Measurements from ENCODE around the gene LIME1.

LIME1 gene

DNA sequence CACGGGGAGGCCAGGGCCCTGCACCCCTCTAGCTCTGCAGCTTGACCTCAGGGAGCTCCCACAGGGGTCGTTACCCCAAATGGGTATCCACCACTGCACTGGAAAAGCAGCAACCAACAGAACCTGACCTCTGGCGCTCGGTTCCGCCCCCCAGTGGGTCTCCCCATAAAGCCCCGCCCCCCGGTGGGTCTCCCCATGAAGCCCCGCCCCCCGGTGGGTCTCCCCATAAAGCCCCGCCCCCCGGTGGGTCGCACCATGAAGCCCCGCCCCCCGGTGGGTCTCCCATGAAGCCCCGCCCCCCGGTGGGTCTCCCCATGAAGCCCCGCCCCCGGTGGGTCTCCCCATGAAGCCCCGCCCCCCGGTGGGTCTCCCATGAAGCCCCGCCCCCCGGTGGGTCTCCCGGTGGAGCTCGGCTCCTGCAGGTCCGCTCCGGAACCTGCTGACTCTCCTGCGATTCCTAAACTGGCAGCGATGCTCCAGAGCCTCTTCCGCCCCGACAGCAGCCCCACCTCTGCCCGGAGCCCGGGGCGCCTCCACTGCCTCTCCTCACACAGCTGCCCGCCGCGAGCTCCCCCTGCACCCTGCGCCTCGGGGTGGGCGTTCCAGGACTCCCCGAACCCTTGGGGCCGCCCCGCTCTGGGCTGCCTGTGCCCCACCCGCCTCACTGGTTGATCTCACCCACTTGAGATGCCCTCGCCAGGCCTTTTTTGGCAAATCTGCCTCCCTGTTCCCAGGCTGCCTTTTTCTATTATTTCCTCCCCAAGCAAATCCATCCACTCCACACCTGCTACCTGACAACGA, 15.2 kb downstream of the LIME1 start:
- DNase-seq = peak in 1 of 2 experiments; percentile 32

DNA sequence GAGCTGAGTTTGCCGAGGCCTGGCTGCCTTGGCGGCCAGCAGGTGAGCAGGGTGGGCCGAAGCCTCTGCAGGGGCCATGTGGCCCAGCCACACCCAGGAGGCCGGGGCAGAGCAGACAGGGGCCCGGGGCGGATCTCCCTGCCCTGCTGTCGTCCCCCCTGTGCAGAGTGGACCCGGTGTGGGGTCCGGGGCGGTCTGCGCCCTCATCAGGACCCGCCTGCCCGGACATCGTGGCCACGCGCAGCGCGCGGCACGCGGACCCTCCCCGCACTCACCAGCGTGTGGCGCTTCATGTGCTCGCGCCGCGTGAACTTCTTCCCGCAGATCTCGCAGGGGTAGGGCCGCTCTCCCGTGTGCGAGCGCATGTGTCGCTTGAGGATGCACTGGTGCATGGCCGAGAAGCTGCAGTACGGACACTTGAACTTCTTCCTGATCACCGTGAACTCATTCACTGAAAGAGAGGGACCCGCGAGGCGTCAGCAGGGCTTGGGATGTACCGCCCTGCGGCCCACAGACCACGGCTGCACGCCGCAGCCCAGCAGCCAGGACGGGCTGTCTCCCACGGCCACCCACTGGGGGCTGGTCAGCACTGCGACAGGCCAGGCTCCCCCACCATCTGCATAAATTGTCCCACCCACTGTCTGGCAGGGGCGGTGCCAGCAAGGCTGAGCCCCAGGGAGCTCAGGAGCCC, 16.1 kb downstream of the LIME1 start:
- DNase-seq = no peak

DNA sequence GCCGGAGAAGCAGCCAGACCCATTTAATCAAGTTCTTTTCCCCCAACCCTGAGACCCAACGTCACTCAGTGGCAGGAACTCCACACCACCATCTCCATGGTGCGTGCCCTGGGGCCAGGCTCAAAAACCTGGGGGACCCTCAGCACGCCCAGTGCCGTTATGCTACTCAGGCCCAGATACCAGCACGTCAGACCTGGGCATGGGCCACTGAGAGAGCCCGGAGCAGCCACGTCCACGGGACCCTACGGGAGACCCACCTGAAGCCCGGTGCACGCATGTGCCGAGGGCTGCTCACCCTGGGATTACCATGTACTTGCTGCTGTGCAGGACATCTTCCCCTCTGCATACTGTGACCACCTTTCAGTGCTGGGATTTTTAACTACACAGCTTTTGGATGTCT, 16.9 kb downstream of the LIME1 start:
- no peak for DNase-seq

DNA sequence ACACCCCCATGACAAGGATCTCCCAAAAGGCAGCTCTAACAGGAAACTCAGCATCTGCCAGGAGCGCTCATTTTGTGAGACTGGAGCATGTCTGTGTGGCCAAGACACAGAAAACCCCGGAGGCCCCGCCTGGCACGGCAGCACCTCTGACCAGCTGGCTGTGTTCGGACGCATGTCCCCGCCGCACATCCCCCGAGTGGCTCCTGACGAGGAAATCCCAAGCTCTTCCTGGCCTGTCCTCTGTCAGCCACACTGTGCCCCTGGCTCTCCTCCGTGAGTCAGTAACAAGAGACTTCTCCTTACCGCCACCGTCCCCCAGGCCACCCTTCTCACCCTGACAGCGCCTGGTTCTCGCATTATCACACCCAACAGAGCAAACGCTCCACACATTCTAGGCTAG, 17.5 kb downstream of the LIME1 start:
- DNase-seq = no peak

DNA sequence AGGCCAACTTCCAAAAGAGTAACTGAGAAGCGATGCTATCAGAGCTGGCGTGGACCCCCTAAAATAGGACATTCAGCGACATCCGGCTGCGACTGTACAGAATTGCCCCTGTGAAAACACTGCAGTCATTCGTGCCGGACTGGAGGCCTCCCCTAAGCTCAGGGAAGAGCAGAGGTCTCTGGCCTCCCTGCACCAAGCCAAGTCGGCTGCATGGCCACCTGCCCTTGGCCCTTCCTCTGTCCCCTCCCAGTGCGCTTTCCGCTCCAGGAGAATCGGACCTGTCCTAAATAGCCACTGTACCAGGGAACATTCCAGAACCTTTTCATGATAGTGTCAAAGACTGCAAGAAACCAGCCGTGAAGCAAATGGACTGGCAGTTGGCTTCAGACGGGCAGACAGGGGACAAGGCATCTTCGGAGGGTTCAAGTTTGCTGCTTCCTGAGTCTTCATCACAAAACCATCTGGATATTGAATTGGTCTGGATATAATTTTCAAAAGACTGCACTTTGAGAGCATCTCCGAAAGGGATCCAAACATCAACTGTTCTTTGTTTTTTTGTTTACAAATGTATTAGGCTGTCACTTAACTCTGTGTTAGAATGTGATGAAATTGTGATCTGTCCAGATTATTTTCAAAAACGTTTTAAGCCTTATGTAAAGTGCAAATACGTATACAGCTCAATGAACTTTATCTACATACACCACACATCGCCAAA, 19.6 kb downstream of the LIME1 start:
- no peak for DNase-seq

DNA sequence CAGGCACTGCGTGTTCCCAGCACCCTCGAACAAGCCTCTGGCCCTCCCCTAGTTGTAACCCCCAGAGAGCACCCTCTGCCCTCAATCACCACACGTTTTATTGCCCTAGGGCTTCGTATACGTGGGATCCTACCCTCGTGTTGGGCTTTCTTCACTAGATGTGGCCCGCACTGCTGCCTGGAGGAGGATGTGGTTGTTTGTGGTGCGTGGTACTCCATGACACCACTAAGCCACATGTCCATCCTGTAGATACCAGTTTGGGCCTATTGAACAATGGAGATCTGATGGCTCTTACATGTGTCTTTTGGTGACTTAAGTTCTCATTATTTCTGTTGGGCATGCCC, 20.2 kb downstream of the LIME1 start:
- DNase-seq = no peak

DNA sequence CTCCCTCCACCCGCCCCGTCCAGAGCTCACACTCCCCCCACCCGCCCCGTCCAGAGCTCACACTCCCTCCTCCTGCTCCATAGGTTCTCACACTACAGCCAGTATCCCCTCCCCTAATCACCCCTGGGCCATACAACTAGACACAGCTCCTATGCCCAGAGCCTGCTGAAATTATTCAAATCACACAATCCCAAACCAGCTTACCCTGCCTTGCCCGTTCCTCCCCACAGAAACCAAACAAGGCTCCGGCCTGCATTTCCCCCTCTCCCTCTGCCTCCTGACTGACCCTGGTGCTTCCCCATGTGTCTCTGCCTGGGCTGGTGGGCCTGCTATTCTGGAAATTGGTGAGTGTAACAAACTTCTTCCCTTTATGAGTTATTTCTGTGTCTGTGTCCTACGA, 21.7 kb downstream of the LIME1 start:
- no peak for DNase-seq

DNA sequence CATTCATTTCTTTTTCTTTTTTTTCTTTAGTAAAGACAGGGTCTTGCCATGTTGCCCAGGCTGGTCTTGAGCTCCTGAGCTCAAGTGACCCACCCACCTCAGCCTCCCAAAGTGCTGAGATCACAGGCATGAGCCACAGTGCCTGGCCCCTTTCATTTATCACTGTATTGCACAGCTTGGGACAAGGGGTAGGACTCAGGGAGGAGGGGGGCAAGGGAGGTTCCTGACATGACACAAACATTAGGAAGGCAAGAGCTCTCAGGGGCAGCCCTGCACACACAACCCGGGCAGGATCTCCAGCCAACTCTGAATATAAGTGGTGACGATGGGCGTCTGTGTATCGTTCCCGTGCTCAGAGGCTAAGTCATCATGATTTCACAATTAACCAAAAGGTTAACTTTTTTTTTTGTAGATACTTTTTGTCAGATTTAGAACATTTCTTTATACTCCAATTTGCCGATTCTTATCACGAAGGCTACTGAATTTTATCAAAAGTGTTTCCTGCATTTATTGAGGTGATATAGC, 23.0 kb downstream of the LIME1 start:
- no peak for DNase-seq

DNA sequence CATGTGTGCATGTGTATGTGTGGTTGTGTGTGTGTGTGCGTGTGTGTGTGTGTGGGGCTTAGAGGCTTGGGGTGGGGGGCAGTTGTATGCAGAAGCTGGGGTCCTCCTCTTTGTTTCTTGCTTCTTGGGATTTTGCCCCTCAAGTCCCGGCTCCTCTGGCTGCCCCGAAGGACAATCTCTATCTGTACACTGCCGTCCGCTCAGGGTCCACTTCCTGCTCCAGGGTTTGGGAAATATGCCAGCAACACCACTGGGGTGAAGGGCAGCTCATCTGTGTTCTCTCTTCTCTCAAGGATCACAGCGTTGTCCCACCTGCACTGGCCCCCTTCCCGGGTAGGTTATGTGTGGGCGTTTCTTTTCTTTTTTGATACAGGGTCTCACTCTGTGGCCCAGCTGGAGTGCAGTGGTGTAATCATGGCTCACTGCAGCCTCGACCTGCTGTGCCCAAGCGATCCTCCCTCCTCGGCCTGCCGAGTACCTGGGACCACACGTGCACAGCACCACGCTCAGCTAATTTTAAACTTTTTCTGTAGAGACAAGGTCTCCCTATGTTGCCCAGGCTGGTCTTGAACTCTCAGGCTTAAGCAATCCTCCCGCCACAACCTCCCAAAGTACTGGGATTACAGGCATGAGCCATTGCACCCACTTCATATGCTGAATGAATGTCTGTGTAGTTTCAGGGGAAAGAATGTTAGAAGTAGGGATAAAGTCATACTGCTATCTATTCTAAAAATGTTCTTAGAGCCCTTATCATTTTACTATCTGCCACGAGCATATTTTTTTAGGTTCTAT, 28.8 kb downstream of the LIME1 start:
- DNase-seq = no peak

DNA sequence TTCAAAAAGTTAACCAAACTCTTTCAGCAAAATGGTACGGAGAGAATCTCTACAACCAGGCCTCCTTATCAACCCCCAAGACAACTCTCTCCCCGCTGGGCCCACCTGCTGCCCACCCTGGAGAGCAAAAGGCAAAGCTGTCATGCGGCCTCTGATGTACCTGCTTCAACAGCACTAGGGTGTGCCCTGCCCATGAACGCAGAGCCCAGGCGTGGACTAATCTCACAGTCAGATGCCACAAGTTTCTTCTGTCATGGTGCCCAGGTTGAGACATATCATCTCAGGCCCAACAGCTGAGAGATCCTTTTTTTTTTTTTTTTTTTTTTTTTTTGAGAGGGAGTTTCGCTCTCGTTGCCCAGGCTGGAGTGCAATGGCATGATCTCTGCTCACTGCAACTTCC, 29.4 kb downstream of the LIME1 start:
- DNase-seq = no peak

DNA sequence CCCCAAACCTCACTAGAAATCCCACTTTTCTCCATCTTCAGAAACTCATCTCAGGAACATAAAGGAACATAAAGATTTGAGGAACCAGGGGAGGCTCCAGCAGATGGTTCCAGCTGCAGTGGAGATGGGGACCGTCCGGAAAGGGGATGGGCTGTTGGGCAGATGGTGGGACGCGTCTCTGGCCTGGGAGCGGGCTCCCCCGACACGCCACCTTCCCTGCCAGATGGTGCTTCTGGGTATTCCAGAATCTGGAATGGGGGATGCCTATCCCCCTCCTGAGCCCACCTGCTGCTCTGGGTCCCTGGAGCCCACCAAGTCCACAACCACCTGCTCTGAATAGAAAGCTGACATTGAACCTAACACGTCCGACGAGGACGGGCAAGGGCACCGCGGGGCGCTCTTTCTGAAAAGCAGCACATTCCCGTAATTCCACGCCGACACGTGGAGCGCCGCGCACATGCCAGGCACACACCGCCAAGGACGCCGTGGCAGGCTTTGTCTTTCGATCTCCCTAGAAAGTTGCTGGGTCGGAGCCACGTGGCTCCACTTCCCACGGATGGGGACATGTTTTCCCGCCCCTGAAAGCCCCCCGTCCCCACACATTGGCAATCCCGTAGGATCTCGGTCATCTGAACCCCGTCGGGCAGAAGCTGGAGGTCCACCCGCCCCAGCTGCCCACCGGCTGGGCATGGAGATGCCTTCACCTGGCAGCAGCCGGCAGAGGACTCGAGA, 30.4 kb downstream of the LIME1 start:
- no peak for DNase-seq

DNA sequence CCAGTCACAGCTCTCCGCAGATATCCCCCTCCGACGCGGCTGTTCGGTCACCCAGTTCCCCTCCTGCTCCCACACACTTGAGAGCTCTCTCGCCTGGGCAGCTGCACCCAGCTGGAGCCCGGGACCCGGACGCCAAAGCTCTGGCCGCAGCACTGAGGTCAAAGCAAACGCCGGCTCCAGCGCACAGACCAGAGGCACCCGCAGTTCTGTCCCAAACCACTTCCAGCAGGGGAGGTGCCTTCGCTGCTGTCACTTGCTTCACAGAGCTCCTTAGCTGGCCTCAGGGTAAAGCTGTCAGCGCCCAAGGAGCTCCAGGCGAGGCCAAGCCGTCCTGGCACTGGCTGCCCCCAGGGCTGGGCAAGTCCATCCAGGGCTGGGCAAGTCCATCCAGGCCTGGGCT, 31.0 kb downstream of the LIME1 start:
- no peak for DNase-seq

DNA sequence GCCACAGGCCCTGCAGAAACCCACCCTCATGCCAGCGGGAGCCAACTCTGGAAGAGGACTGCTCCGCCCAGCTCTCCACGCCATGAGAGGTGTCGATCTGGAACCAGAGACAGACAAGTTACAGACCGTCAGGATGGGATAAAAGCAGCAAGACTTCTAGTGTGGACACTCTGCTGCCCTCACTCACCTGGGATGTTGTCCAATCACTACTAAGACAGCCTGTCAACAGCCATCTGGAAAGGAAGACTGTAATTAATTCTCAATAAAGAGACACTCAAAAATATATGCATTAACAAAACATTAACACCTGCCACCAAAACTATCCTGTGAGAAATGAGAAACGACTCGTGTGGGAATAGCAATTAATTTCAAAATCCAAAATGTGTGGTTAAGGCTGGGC, 31.4 kb downstream of the LIME1 start:
- DNase-seq = no peak

DNA sequence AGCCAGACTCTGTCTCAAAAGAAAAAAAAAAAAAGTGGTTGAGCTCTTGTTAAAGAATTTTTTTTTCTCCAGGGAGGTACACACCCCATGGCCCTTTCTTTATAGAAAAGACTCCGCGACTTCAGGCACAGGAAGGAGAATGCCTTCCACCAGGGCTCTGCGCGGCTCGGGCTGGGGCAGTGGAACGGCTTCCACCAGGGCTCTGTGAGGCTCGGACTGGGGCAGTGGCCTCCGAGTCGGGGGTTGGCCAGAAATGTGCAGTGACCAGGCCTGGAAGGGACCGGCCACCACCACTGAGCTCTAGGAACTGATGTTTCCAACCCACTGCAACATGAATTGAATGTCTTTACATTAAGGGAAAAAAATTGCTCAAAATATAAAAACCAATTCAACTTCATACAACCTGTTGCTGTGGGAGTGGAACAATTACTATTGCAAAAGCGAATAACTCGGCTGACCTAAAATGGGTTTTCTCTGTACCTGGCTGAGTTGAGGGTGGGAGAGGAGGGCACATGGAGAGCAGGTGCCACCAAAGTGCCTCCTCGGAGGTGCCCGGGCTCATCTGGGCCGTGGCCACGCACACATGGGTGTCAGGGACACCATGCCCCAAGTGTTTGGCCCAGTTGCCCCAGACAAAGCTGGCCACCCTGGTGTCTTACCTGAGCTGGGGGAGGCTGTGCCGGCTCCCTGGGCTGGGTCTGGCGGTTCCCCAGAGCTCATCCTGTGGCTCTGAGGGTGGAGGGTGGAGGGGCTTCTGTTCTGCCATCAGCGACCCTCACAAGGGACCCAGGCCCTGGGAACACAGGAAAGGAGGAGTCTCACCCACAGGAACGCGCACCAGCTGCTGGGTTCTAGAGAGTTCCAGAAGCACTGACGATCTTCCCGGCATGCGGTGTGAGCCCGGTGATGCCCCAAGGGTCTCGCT, 32.4 kb downstream of the LIME1 start:
- DNase-seq = no peak

DNA sequence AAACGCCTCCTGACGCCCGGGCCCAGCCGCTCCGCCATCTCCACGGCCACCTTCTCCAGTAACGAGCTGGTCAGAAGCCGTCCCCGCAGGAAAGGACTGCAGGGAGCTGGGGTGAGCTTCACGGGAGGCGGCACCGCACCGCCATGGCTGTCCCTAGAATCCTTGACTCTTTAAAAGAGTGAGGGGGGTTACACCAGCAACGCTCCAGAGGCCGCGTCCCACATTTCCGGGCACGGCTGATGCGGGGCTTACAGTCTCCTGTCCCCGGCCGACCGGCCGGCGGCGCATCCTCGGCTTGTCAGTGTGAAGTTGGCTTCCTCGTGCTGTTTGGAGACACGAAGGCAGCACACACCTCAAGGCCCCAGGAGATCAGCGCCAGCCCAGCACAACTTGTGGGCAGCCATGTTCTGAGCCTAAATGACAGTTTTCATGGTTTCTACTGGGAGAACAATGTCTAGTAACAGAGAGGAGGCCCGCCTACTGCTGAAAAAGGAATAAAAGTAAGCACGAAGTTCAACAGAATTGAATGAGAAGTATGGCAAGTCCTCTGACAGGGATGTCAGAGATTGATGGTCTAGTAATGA, 33.5 kb downstream of the LIME1 start:
- no peak for DNase-seq

DNA sequence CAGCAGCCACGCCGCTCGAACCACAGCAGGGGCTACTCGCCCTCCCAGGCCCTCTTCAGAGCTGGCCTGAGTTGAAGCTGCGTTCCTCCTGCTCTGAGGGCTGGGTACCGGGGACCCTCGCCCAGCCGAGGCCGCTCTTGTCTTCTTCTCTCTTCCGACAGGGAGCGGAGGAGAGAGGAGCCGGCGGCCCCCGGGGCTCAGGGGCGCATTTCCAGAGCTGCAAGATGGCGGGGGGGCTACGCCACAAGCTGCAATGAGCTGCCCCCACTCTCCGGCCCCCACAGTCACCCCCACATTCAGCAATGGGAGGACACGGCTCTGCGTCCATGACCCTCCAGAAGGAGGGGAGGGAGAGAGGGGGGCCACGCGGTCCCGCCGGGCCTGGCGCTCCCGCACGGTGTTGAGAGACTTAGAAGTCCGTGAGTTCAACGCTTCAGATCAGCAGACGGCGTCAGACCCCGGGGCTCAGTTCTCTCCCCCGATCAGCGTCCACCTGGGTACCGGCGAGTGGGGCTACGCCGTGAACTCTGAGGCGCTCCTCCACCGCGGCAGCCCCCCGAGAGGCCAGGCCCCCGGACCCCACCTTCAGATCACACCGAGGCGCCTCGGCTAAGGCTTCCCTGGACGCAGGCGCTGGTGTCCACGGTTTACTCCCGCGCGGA, 34.7 kb downstream of the LIME1 start:
- no peak for DNase-seq

DNA sequence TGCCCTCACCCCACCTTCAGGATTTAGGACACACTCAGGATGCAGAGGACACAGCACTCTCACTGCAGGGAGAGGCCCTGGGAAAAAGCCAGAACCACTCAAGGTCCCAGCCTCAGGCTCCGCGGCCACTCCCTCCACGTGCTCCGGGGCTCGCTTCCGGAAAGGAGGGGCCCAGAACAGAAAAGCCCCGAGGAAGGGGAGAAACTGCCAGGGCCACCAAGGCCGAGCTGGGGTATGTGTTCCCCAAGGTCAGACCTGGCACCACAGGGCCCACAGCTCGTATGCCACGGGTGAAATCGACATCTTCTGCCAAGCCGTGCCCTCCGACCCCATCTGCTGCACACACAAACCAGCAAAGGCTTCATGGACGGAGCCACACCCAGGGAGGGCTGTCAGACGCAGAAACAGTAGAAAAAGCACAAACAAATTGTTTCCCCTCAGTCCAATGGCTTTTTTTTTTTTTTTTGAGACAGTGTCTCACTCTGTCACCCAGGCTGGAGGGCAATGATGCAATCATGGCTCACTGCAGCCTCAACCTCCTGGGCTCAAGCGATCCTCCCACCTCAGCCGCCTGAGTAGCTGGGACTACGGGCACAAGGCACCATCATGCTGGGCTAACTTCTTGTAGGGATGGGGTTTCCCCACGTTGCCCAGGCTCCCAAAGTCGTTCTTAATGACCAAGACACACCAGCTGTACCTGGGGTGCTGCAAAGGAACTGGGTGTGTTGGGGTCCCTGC, 36.5 kb downstream of the LIME1 start:
- DNase-seq = no peak

DNA sequence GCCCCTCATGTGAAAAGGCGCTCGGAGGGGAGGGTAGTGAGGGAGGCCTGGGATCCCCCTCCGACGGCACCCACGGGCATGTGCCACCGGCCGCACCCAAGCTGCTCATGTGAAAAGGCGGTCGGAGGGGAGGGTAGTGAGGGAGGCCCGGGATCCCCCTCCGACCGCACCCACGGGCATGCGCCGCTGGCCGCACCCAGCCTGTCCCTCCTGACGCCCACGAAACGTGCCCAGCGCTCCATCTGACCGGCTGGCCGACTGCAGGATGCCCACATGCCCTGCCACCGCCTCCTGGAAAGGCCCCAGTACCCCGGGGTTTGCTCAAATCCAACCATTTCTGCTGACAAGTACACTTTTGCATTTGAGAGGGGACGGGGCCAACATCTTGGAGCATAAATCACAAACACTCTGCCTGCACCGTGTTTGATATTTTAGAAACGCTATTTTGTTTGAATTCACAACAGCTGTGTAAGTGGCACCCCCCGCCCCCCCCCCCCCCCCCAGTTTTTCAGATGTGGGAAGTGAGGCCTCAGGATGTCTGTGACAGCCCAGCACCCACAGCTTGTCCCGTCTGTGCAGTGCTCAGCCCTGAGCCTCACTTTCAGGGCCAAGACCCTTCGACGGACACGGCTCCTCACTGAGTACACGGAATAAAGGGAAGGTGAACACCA, 37.2 kb downstream of the LIME1 start:
- no peak for DNase-seq

DNA sequence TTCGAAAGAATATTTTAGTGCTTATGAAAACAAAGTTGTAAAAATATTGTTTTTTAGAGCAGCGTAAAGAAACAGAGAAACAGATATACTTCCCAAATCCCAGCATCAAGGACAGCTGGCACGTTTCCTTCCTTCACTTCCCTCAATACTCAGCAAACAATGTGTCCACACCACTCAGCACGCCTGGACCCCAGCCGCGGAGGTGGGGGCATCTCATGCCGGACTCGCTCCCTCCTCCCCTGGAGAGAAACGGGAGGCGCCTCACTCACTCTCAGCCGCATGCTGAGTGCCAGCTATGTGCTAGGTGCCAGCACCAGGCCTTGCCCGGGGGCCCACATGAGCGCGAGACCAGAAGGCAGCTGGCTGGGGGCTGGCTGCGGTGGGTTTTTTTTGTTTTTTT, 37.8 kb downstream of the LIME1 start:
- DNase-seq = no peak

Measured in SHP77 (cell line).